Activated CD8-positive, alpha-beta T cell treated with anti-CD3 and anti-CD28 coated beads, Interleukin-2, amount 10 ng/mL, durations not matched to agents 7 days and 5 days (primary cell): ENCODE measurements around the gene FCGR3B. TPM values are rescaled to one million over a fixed set of nuclear protein-coding genes. Genes with fewer than 3 reads are reported as not detected.
"Not testable (repeated sequence)": the region's sequence is repeated elsewhere in the genome, so short reads cannot be mapped to it uniquely, and the experiment has no call there.

Source experiments
- ATAC-seq: fragments of 150-1000 bp; cut with Tn5 transposase; one replicate; pipeline ENCODE4 v1.10.0; 2021; ENCODE audit warnings: moderate library complexity
- CTCF ChIA-PET: fragments of 350-600 bp; sonication (Branson Sonifier 250); formaldehyde crosslinking; loops from one replicate; lab custom pipeline; 2021; ENCODE audit warnings: antibody characterized with exemption; lab: Charles Lee
- POLR2A ChIA-PET: fragments of 350-600 bp; sonication (Branson Sonifier 250); formaldehyde crosslinking; loops from one replicate; lab custom pipeline; 2021; ENCODE audit warnings: antibody characterized with exemption; lab: Charles Lee
- DNase-seq: peaks from one replicate; pipeline ENCODE4 v3.0.0-alpha.2; 2020
- H3K27ac Mint-ChIP-seq: one replicate; pipeline ENCODE4 v1.8.0; 2021; ENCODE audit warnings: mild to moderate bottlenecking, mixed read lengths
- H3K27me3 Mint-ChIP-seq: one replicate; pipeline ENCODE4 v1.8.0; 2021; ENCODE audit warnings: low read depth, mixed read lengths
- H3K36me3 Mint-ChIP-seq: one replicate; pipeline ENCODE4 v1.8.0; 2021; ENCODE audit warnings: low read depth, mixed read lengths
- H3K4me1 Mint-ChIP-seq: one replicate; pipeline ENCODE4 v1.8.0; 2021; ENCODE audit warnings: low read depth, mixed read lengths
- H3K4me3 Mint-ChIP-seq: one replicate; pipeline ENCODE4 v1.8.0; 2021; ENCODE audit warnings: mild to moderate bottlenecking, mixed read lengths
- H3K9me3 Mint-ChIP-seq: one replicate; pipeline ENCODE4 v1.8.0; 2022; ENCODE audit warnings: mixed read lengths; ENCODE audit not compliant: insufficient read depth
- total RNA-seq, 2 experiments: library from RNA; stranded (reverse); gene quantifications; one replicate each; pipeline ENCODE4 v1.2.3, GENCODE V29; 2021

FCGR3B gene
- total RNA-seq, 2 experiments from 2014 or later, result not detected

- POLR2A ChIA-PET, H3K9me3 Mint-ChIP-seq, DNase-seq, H3K27me3 Mint-ChIP-seq, H3K4me3 Mint-ChIP-seq, CTCF ChIA-PET, H3K36me3 Mint-ChIP-seq: not testable (repeated sequence)
- ATAC-seq, result peak; percentile 84
- Mint-ChIP-seq H3K4me1 (peaks cover 21% of the 10 kb centered on the region), H3K27ac (peak overlapping the region; percentile 88)
Observed at GRCh38 chr1:161636189-161636782, 5.3 kb upstream of the FCGR3B start.

GRCh38 chr1:161634993-161635392 is 4.0 kb upstream of the FCGR3B start:
- H3K36me3 Mint-ChIP-seq, H3K27me3 Mint-ChIP-seq, H3K9me3 Mint-ChIP-seq, H3K27ac Mint-ChIP-seq, POLR2A ChIA-PET, DNase-seq, CTCF ChIA-PET, ATAC-seq, H3K4me3 Mint-ChIP-seq: not testable (repeated sequence)
- peaks cover 23% of the 10 kb centered on the region for H3K4me1 Mint-ChIP-seq

- H3K36me3 Mint-ChIP-seq, H3K27me3 Mint-ChIP-seq, H3K27ac Mint-ChIP-seq, CTCF ChIA-PET, DNase-seq, H3K4me3 Mint-ChIP-seq, ATAC-seq, POLR2A ChIA-PET, H3K9me3 Mint-ChIP-seq: not testable (repeated sequence)
- peaks cover 14% of the 10 kb centered on the region for H3K4me1 Mint-ChIP-seq
Observed at GRCh38 chr1:161630128-161630742, 741 bp downstream of the FCGR3B start.

- H3K27me3 Mint-ChIP-seq, H3K36me3 Mint-ChIP-seq, H3K9me3 Mint-ChIP-seq, ATAC-seq, H3K4me3 Mint-ChIP-seq, DNase-seq, POLR2A ChIA-PET, CTCF ChIA-PET: not testable (repeated sequence)
- peak overlapping the region; percentile 19 for H3K27ac Mint-ChIP-seq
- peaks cover 44% of the 10 kb centered on the region for H3K4me1 Mint-ChIP-seq
Observed at GRCh38 chr1:161626445-161627146, 4.4 kb downstream of the FCGR3B start.

- peaks cover 52% of the 10 kb centered on the region for H3K4me1 Mint-ChIP-seq
- H3K27me3 Mint-ChIP-seq, POLR2A ChIA-PET, H3K4me3 Mint-ChIP-seq, ATAC-seq, CTCF ChIA-PET, DNase-seq, H3K36me3 Mint-ChIP-seq, H3K9me3 Mint-ChIP-seq: not testable (repeated sequence)
- H3K27ac Mint-ChIP-seq, result peak overlapping the region; percentile 66
Observed at GRCh38 chr1:161624605-161625004, 6.4 kb downstream of the FCGR3B start.

- DNase-seq, H3K36me3 Mint-ChIP-seq, H3K27me3 Mint-ChIP-seq, H3K9me3 Mint-ChIP-seq, POLR2A ChIA-PET: not testable (repeated sequence)
- Mint-ChIP-seq H3K27ac (peak overlapping the region; percentile 84), H3K4me3 (peak overlapping the region; percentile 49), H3K4me1 (peaks cover 52% of the 10 kb centered on the region)
- ATAC-seq, result peak; percentile 45
- CTCF ChIA-PET, result interaction anchor here (0.9 kb wide), 1 partner anchor 103 kb away, joined by 3 read pairs; no protein-coding TSS in a partner anchor
Observed at GRCh38 chr1:161623401-161624051, 7.5 kb downstream of the FCGR3B start.

GRCh38 chr1:161622054-161622453 is 8.9 kb downstream of the FCGR3B start:
- H3K9me3 Mint-ChIP-seq, H3K36me3 Mint-ChIP-seq, H3K27me3 Mint-ChIP-seq: not testable (repeated sequence)
- CTCF ChIA-PET, result interaction anchor here (1.1 kb wide), 1 partner anchor 120 kb away, joined by 4 read pairs; no protein-coding TSS in a partner anchor
- POLR2A ChIA-PET, result interaction anchor here (0.8 kb wide), 1 partner anchor 148 kb away, joined by 3 read pairs; no protein-coding TSS in a partner anchor
- Mint-ChIP-seq H3K27ac (peak overlapping the region; percentile 95), H3K4me3 (peak overlapping the region; percentile 84), H3K4me1 (peaks cover 52% of the 10 kb centered on the region)
- DNase-seq (peak; percentile 32), ATAC-seq (peak; percentile 41)

- ATAC-seq (peak; percentile 62), DNase-seq (peak; percentile 85)
- Mint-ChIP-seq H3K27ac (peak overlapping the region; percentile 95), H3K4me3 (peak overlapping the region; percentile 84), H3K4me1 (peaks cover 47% of the 10 kb centered on the region)
- ChIA-PET CTCF (interaction anchor here (1.1 kb wide), 1 partner anchor 120 kb away, joined by 4 read pairs; no protein-coding TSS in a partner anchor), POLR2A (interaction anchor here (0.8 to 1.1 kb wide), 2 partner anchors 82 to 148 kb away, joined by 3 to 4 read pairs; no protein-coding TSS in a partner anchor)
- not testable (repeated sequence) for H3K9me3 Mint-ChIP-seq, H3K36me3 Mint-ChIP-seq, H3K27me3 Mint-ChIP-seq
Observed at GRCh38 chr1:161621181-161622000, 9.6 kb downstream of the FCGR3B start.

- H3K36me3 Mint-ChIP-seq, CTCF ChIA-PET, H3K9me3 Mint-ChIP-seq, DNase-seq, POLR2A ChIA-PET, H3K27me3 Mint-ChIP-seq, ATAC-seq: not testable (repeated sequence)
- peak overlapping the region; percentile 25 for H3K27ac Mint-ChIP-seq
- H3K4me1 Mint-ChIP-seq, result peaks cover 41% of the 10 kb centered on the region
- H3K4me3 Mint-ChIP-seq, result peak overlapping the region; percentile 84
Observed at GRCh38 chr1:161620399-161620798, 10.6 kb downstream of the FCGR3B start.

- POLR2A ChIA-PET, H3K9me3 Mint-ChIP-seq, H3K4me3 Mint-ChIP-seq, DNase-seq, CTCF ChIA-PET, H3K36me3 Mint-ChIP-seq, H3K27me3 Mint-ChIP-seq, ATAC-seq, H3K27ac Mint-ChIP-seq: not testable (repeated sequence)
- H3K4me1 Mint-ChIP-seq, result peaks cover 28% of the 10 kb centered on the region
Observed at GRCh38 chr1:161618517-161618916, 12.5 kb downstream of the FCGR3B start.

GRCh38 chr1:161616417-161616816 is 14.6 kb downstream of the FCGR3B start:
- ATAC-seq, H3K9me3 Mint-ChIP-seq, H3K27ac Mint-ChIP-seq, CTCF ChIA-PET, H3K4me3 Mint-ChIP-seq, H3K27me3 Mint-ChIP-seq, POLR2A ChIA-PET, DNase-seq, H3K36me3 Mint-ChIP-seq: not testable (repeated sequence)
- peaks cover 29% of the 10 kb centered on the region for H3K4me1 Mint-ChIP-seq
